Vagina (tissue), 2 donors: ENCODE measurements around the gene SPATA21.

Experiments
- CTCF ChIP-seq, 3 experiments: fragments of 450-650 bp in 2 of 3; fragments of 200-600 bp in 1 of 3; sonication (generic) in 1 of 3; IDR thresholded peaks; one replicate each; pipeline ENCODE4 v1.5.1; 2017 to 2019; ENCODE audit warnings: antibody characterized with exemption in 3 of 3, mild to moderate bottlenecking in 2 of 3, moderate library complexity in 2 of 3
- POLR2A ChIP-seq, 2 donors: fragments of 450-650 bp; IDR thresholded peaks; one replicate each; pipeline ENCODE4 v1.6.1; 2017; ENCODE audit warnings: antibody characterized with exemption in 2 of 2, mild to moderate bottlenecking in 2 of 2, moderate library complexity in 2 of 2
- POLR2AphosphoS5 ChIP-seq, 2 donors: sonication (generic); formaldehyde crosslinking; IDR thresholded peaks; one replicate each; pipeline ENCODE4 v1.9.0; 2017; ENCODE audit warnings: antibody characterized with exemption in 2 of 2, mild to moderate bottlenecking in 2 of 2, low read depth in 1 of 2; ENCODE audit not compliant: insufficient read depth in 1 of 2

DNA sequence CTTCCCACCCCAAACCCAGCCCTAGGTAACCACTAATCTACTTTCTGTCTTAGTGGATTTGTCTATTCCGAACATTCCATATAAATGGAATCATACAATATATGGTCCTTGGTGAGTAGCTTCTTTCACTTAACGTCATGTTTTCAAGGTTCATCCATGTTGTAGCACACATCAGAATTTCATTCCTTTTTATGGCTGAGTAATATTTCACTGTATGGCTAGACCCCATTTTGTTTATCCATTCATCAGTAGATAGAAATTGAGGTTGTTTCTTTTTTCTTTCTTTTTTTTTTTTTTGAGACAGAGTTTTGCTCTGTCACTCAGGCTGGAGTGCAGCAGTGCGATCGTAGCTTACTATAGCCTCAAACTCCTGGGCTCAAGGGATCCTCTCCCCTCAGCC is 3.2 kb downstream of the SPATA21 start:
- no peak for TF ChIP-seq CTCF (IDR thresholded peaks at IDR 0.05)
- no peak for TF ChIP-seq POLR2A (IDR thresholded peaks at IDR 0.05)
- no peak for TF ChIP-seq POLR2AphosphoS5 (IDR thresholded peaks at IDR 0.05; ENCODE audit: insufficient read depth in 1 of 2, low read depth in 1 of 2)
